RPMI8226 (cell line): Measurements from ENCODE around the gene KICS2.
"Not testable (repeated sequence)": the region's sequence is repeated elsewhere in the genome, so short reads cannot be mapped to it uniquely, and the experiment has no call there.

ENCODE experiments used
- DNase-seq: peaks from one replicate; pipeline ENCODE4 v3.0.0-alpha.2; 2015

Gene KICS2

DNA sequence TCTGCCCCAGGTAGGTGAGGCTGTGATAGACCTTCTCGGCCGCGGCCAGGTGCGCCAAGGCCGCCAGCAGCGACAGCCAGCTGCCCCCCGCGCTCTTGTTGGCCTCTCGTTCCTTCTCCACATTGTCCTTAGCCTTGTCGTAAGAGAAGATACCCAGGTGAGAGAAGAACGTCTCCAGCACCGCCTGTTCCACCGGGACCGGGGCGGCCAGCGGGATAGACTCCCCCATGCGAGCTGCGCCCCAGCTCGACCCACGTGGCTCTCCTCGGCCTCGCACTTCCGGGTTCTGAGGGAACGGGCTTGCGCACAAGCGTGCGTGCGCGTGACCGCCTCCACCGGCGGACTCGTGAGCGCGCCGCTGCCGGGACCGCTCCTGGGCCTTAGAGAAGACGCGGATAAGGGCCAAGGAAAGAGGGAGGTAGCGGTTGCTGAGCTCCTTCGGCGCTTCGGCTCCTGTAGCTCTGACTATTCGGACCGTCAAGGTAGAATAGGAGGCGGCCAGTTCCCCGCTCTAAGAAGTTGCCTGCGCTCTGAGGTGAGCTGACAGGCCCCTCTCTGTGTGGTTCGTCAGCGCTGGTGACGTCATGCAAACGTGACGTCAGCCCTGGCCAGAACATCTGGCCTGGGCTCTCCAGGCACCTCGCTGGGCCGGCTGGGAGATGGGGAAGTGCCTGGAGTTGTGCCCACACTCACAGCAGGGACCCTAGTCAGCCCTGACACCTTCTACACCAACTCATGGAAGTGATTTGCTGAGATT, at the start of gene KICS2:
KICS2 (minus strand) TSS at position 288 of the 757 bp plus-strand sequence; CDS start at position 229, 59 bp downstream.
- peak; percentile 96 for DNase-seq

DNA sequence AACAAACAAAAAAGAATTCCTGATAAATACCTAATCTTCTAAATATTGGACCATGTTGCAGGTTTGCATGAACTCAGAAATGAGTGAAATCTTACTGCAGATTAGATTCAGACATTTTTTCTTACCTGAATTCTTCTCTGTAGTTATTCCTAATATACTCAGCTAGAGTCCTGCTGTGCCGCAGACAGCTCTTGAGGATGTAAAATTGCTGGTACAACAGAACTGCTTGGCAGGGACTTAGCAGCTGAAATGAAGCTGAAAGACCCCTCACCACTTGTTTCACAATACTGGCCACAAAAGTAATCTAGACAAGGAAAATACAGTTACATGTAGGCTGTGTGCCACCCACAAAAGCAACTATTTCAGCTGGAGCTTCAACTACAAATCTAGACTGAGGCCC, 48.3 kb upstream of the KICS2 start:
- DNase-seq = no peak

DNA sequence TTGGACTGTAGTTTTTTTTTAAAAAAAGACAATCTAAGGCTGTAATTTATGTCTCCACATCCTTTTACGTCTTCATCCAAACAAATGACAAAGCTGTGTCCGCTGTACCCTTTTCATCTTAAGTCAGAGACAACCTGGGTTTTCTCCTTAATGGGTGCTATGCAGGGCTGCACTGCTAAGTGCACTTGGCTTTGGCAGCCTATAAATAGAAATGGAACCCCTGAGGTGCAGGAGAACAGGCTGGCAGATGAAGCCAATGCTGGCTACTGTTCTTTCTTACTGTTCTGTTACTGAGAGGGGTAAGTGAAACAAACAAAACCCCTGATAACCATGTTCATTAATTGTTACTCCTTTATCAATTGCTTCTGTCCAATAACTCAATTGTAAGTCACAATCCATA, 47.1 kb upstream of the KICS2 start:
- no peak for DNase-seq

DNA sequence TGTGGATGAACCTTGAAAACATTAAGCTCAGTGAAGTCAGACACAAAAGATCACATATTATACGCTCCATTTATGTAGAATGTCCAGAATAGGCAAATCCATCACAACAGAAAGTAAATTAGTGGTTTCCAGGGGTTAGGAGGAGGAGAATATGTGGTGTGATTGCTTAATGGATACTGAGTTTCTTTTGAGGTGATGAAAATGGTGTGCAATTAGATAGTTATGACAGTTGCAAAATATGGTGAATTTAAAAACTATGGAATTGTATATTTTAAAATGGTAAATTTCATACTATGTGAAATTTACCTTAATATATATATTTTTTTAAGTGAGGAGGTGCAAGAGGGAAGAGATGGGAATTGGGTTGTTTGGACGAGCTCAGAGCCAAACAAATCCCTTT, 46.3 kb upstream of the KICS2 start:
- no peak for DNase-seq

DNA sequence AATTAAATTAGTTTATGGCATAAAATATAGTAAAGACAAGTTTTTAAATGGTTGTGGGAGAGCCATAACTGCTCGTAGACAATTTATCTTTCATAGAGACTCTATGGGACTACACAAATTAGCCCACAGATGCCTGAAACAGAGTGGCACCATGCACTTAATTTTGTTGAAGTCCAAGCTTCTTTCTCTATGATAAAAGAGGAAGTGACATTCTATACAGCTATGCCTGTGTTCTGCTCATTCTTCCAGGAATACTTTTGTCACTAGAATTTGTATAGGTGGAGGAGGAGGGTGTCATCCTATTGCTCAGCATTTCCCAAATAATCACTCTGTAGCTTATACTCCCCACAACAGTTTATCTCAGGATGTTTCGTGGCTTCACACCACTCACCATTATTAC, 43.7 kb upstream of the KICS2 start:
- no peak for DNase-seq

DNA sequence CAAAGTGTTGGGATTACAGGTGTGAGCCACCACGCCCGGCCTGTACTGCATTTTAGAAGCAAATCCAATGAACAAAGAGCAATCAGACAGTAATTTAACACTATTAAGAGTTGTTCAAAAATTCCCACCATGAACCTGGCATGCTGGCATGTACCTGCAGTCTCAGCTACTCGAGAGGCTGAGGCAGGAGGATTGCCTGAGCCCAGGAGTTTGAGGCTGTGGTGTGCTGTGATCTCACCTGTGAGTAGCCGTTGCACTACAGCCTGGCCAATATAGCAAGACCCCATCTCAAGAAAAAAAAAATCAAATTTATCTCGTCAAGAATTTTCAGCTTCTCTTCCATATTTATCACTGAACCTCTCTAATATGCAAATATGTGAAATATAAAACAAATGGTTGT, 39.7 kb upstream of the KICS2 start:
- DNase-seq = no peak

DNA sequence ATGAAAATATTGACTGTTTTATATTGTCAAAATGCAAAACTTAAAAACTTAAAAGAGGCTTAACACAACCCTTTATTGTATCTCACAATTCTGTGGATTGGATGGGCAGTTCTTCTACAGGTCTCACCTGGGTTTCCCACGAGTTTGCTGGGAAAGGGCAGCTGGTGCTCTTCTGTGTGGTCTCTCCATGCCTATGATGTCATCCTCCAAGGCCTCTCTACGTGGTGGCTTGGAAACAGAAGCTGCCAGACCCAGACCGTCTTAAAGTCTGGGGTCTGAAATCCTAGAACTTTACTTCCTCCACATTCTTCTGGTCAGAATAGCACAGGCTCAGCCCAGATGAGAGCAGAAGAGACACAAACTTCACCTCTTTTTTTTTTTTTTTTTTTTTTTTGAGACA, 36.5 kb upstream of the KICS2 start:
- no peak for DNase-seq

DNA sequence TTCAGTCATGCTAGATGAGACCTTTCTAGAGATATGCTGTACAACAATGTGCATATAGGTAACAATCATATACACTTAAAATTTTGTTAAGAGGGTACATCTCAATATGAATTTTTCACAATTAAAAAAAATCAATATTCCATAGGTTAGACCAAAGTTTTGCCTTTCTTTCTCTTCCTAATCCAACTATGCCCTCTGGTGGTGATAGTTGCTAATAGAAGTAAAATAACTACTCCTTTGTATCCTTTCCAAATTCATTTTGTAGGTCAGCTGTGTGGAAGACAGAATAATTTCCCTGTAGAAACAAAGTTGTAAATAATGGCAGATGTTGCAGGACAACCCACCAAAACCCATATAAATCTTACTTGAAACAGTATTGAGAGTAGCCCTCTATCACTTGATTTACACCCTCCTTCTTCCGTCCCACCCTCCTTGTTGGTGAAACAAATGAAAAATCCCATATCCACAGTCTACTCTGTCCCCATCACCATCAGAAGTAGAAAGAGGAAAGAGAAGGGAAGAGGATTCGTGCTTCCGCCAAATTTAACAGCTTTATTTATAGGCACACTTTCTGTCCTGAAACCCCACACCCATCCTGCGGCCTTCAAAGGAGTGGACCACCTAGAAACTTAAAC, 34.2 kb upstream of the KICS2 start:
- DNase-seq = peak; percentile 63

DNA sequence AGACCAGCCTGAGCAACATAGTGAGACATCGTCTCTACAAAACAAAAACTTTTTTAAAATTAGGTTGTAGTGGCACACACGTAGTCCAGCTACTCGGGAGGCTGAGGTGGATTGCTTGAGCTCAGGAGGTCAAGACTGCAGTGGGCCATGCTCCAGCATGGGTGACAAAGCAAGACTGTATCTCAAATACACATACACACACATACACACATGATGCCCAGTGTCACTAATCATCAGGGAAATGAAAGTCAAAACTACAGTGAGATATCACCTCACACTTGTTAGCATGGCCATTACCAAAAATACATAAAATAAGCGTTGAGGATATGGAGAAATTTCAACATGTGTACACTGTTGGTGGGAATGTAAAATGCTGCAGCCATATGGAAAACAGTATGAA, 33.2 kb upstream of the KICS2 start:
- DNase-seq = no peak

DNA sequence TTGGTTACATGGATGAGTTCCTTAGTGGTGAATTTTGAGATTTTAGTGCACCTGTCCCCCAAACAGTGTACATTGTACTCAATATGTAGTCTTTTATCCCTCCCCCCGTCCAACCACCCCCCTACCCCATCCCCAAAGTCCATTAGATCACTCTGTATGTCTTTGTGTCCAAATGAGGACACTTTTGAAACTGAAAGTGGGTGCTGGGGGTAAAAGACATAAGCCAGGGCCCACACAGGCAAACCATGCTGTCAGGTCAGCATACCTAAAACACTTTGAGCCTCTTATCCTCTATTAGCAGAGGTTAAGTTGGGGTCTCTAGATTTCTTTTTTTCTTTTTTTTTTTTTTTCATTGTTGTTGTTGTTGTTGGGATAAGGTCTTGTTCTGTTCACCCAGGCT, 31.3 kb upstream of the KICS2 start:
- no peak for DNase-seq

DNA sequence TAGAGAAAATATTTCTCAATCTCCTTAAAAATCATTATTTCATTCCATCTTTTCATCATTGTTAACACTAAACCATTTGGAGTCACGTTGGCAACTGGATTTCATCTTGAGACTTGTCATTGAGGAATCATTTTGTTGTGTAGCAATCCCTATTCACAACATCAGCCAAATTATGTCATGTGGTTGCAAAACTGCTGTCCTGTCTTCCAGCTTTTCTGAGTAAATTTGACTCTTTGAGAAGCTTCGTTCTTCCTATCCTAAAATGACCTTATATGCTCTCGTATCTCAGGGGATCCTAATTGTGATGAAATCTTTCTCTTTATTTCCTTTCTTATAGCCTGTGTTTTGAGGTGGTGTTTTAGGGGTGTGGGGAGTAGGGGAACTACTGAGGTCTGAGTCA, 30.6 kb upstream of the KICS2 start:
- DNase-seq = no peak

DNA sequence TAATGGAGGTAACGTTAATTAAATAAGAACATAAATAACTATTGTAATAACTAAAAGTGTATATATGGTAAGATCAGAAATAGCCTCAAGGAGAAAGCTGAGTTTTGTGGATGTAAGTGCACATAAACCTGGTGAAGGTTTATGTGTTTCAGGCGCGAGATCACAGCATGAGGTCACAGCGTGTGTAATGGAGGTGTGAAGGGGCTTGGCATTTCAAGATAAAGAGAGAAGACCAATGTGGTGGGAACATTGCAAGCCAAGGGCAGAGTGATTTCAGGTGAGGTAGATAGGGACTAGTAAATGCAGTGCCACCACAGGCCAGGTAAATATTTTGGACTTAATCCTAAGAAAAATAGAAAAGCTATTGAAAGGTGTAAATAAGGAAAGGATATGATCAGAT, 21.7 kb upstream of the KICS2 start:
- no peak for DNase-seq

DNA sequence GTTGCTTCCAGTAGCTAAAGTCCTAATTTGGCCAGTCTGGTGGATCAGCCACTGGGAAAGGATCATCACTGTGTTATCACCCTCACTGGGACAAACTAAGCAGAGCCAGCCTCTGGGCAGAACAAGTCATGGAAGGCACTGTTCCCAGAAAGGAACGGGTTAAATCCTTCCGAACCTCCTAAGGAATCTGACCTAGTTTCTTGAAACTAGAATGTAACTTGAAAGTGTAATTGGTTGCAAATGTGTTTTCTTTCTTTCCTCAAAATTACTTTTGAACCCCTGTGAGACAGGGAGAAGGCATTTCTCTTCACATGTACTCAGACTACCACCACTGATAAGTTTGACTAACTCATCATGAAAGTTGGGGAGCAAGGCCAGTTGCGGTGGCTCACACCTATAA, 18.7 kb upstream of the KICS2 start:
- no peak for DNase-seq

DNA sequence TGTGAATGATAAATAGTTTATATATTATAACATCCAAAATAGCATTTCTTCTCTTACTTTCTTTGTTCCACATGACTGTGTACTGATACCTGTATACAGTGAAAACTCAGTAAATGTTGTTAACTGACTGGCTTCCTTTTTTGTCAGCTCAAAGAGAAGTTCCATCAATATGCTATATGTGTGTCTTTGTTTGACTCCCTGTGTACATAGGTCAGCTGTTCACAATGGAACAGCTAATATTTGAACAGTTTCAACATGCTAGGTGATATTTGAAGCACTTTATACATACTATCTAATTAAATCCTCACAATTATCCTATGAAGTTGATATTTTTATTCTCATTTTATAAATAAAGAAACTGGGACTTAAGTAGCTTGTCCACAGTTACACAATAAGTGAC, 15.3 kb upstream of the KICS2 start:
- no peak for DNase-seq

DNA sequence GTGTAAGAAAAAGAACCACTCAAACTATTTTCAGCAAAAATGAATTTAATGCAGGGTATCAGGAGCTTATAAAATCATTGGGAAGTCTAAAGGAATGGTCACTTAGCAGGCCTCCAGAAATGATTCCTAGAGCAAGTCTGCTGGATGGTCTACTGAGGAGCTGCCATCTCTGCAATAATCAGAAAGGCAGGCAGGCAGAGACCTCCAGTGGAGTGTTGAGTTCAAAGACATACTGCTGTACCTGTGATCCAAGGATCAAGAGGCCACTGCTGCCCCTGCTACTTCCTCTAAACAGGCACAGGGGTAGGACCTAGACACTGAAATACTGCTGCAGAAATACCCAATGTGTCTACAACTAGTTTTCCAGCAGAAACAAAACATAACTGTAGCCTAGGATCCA, 14.5 kb upstream of the KICS2 start:
- no peak for DNase-seq

DNA sequence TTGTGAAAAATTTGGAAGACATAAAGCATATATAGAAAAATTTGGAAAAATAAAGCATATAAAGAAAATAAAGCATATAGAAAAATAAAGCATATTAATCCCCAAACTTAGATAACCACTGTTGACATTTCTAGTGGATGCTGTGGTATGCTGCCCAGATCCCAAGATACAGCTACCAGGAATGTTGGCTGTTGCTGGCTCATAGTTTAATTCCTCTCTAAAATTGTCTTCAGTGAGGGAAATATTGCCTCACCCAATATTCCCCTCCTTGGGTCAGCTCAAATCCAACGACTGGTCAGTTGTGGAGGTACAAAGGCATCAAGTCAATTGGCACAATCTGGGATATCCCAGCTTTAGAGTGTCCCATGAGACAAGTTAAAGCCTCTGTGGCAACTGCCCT, 10.1 kb upstream of the KICS2 start:
- no peak for DNase-seq

DNA sequence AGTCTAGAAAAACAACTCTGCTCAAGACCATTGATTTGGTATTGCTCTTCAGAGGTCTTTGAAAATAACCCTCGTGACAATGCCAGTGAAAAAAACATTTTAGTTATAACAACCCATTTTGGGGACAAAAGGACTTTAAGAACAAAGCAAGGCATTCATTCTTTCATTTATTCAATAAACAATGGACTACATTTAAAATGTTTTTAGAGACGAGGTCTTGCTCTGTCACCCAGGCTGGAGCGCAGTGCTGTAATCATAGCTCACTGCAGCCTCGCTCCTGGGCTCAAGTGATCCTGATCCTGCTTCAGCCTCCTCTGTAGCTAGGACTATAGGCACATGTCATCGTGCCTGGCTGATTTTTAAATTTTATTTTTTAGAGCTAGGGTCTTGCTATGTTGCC, 7.7 kb upstream of the KICS2 start:
- no peak for DNase-seq

DNA sequence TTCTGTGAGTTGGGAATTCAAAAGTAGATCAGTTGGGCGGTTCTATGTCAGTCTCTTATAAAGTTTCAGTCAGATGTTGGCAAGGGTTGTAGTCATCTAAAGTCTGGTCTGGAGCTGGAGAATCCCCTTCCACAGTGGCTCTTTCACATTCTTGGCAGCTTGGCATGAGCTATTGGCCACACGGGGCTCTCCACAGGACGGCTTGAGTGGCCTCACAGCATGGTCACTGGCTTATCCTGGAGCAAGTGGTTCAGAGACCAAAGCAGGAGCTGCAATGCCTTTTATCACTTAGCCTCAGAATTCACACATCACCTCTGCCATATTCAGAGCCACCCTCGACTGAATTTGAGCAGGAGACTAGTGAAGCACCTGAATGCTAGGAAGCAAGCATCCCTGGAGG, 7.1 kb upstream of the KICS2 start:
- DNase-seq = no peak

DNA sequence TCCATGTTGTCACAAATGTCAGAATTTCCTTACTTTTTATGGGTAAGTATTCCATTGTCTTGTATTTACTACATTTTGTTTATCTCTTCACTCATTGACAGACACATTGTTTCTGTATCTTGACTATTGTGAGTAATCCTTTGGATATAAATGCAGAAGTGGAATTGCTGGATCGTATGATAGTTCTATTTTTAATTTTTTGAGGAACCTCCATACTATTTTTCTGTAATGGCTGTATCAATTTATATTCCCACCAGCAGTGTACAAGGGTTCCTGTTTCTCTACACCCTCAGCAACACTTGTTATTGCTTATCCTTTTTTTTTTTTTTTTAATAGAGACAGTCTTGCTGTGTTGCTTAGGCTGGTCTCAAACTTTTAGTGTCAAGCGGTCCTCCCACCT, 3.5 kb upstream of the KICS2 start:
- no peak for DNase-seq

DNA sequence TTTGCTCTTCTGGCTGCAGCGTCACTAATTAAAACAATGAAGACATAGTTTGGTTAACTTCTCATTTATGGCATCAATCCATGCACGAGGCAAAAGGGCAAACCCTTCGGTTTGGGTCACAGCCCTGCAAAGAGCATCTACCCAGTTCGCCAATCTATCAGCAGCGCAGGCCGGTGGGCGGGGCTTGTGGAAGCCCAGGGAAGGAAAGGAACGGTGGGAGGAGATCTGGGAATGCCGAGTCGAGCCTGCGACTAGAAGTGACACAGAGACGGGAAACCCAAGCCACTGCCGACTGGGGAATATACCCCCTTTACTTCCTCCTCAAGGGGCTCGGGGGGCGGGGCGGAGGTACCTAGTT, 466 bp downstream of the KICS2 start:
- DNase-seq = peak; percentile 72

DNA sequence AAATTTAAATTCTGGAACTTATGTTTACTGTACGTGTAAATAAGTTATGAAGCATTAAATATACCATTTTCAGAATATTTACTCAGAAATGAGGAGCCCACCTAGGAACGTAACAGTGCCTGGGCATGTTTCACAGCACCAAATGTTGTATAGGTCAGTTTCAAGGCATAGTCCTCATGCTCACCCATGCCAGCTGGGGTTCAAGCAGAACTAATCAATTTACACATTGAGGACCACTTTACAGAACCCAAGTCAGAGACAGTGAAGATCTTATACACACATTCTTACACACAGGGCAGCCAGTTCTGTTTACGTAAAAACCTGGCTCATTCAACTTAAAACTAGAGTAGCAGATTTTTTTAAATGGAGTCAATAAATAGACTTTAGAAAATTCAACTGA, 2.0 kb downstream of the KICS2 start:
- DNase-seq = no peak

DNA sequence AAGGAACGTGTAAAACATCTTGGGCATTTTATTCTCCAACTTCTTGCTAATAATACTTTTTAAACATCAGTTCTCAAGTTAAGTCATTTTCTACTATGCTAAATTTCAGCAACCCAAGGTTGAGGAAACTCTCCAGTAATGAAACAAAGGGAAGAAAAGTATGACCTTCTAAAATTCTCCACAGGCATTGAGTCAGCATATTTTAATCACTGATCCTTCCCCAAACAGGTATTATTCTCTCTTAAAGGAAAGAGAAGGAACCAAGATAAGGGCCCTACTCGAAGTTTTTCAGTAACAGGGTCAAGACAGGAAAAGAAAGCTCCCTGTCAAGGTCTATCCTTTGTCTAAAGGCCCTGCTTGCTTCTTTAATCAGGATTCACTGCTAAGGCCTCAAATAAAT, 3.0 kb downstream of the KICS2 start:
- no peak for DNase-seq

DNA sequence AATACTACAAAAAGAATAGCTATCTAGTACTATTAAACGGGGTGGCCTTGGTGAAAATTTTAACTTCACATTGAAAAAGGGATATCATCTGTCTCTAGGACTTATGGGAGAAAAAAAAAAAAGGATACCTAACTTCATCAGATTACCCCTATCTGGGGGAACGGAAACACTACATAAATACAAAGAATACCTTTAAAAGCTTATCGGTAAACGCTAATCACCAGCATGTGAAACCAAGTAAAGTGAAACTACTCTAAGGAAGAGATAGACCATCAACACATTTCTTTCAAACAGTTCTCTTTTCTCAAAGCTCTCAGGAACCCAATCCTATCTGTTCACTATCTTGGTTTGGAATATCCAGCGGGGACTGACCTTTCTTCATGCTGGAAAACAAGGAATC, 3.5 kb downstream of the KICS2 start:
- no peak for DNase-seq

DNA sequence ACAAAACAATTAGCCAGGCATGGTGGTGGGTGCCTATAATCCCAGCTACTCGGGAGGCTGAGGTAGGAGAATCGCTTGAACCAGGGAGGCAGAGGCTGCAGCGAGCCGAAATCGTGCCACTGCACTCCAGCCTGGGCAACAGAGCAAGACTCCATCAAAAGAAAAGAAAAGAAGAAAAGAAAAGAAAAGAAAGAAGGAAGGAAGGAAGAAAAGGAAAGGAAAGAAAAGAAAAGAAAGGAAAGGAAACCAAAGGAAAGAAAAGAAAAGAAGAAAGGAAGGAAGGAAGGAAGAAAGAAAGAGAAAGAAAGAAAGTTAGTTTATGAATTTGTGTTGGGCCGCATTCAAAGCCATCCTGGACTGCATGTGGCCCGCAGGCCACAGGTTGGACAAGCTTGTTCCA, 4.5 kb downstream of the KICS2 start:
- DNase-seq = not testable (repeated sequence)

DNA sequence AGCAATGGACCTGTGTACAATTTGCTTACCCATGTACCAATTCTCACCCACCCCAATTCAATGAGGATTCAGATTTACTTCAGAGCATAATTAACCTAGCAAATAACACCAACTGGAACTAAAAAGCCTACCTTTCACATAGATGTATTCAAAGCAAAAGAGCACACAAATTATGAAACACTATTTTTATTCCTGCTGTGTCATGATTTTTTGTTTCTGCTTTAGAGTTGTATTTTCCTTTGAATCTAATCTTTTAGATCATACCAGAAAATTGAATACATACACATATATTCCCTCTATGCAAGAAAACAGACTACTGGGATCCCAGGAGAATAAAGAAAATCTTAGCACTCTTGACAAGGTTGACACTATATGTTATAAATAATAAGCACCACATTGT, 5.9 kb downstream of the KICS2 start:
- DNase-seq = no peak
